Activated naive CD4-positive, alpha-beta T cell treated with anti-CD3 and anti-CD28 coated beads for 36 hours (primary cell): Measurements from ENCODE around the gene DNM2. TPM values are rescaled to one million over a fixed set of nuclear protein-coding genes. Genes with fewer than 3 reads are reported as not detected.

Experiments used
- CTCF ChIA-PET: fragments of 350-600 bp; sonication (Branson Sonifier 250); formaldehyde crosslinking; loops from one replicate; lab custom pipeline; 2021; ENCODE audit warnings: antibody characterized with exemption; lab: Charles Lee
- DNase-seq: peaks from one replicate; pipeline ENCODE4 v3.0.0-alpha.2; 2020
- H3K27ac Mint-ChIP-seq: one replicate; pipeline ENCODE4 v1.8.0; 2021; ENCODE audit warnings: mild to moderate bottlenecking, mixed read lengths
- H3K27me3 Mint-ChIP-seq: one replicate; pipeline ENCODE4 v1.8.0; 2021; ENCODE audit warnings: low read depth, mixed read lengths
- H3K36me3 Mint-ChIP-seq: one replicate; pipeline ENCODE4 v1.8.0; 2021; ENCODE audit warnings: low read depth, mixed read lengths
- H3K4me1 Mint-ChIP-seq: one replicate; pipeline ENCODE4 v1.8.0; 2021; ENCODE audit warnings: low read depth, mixed read lengths
- H3K4me3 Mint-ChIP-seq: one replicate; pipeline ENCODE4 v1.8.0; 2021; ENCODE audit warnings: mild to moderate bottlenecking, moderate library complexity, mixed read lengths
- H3K9me3 Mint-ChIP-seq: one replicate; pipeline ENCODE4 v1.8.0; 2021; ENCODE audit warnings: mixed read lengths
- intact Hi-C: fragments of 100-400 bp; cut with micrococcal nuclease; formaldehyde crosslinking; loops from one replicate; pipeline ENCODE4 v1.15.1; 2023
- total RNA-seq, 2 experiments: library from RNA; stranded (reverse); gene quantifications; one replicate each; pipeline ENCODE4 v1.2.3, GENCODE V29; 2021

Gene DNM2
- total RNA-seq, 2 experiments from 2014 or later = 144 to 148 TPM

DNA sequence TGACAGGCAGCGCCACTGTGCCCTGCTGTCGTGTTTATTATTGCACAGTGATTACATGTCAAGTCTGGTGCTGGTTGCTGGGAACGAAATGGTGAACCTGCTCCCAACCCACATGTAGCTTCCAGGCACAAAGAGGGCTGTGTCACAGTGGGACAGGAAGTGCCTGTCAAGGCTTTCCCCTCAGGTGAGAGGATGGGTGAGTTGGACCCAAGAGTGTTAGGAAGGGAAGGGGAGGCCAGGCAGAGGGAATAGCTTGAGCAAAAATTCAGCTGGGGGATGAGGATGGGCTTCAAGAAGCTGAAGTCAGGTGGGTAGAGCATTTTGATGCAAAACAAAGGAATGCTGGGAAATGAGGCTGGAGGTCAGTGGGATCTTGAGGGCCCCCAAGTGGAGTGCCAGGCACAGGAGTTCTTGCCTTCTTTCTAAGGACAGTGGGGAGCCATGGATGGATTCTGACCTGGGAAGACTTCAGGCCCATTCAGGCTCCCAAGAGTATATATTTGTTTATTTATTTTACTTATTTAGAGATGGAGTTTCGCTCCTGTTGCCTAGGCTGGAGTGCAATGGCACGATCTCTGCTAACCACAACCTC is 25.1 kb upstream of the DNM2 start:
- Mint-ChIP-seq H3K4me1 (peaks cover 17% of the 10 kb centered on the region), H3K9me3 (no peaks in the 10 kb centered on the region), H3K27me3 (peaks cover 8% of the 10 kb centered on the region), H3K4me3 (no peak overlapping the region), H3K27ac (no peak overlapping the region), H3K36me3 (peaks cover 22% of the 10 kb centered on the region)
- CTCF ChIA-PET = interaction anchor here (0.9 to 1.2 kb wide), 5 partner anchors 12 to 182 kb away, joined by 3 to 4 read pairs (median 3); no protein-coding TSS in a partner anchor
- intact Hi-C loops = no loop called here
- DNase-seq = no peak

DNA sequence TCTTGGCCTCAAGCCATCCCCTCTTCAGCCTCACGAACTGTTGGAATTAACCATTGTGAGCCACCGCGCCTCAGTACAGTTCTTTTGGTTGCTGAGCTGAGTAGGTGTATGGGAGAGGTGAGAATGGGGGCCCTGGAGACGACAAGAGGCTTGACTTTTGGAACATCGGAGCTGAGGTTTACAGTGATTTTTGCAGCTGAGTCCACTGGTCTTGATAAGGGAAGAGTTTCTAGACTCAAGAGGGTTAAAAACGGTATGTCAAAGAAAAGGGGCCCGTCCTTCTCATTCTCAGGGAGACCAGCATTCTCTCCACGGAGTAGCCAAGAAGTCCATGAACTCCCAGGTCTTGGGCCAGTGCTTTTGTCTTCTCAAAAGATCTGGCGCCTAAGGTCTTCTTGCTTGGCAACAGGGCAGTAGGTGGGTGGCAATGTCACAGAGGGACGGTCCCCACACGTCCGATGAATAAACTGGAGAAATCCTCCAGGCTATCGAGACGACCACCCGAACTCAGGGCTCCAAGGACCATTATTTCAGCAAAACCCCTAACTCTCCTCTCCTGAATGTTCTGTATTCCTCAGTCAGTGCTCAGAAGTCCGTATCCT is 23.1 kb upstream of the DNM2 start:
- Mint-ChIP-seq H3K4me3 (no peak overlapping the region), H3K36me3 (peaks cover 14% of the 10 kb centered on the region), H3K9me3 (no peaks in the 10 kb centered on the region), H3K27ac (no peak overlapping the region), H3K4me1 (peaks cover 17% of the 10 kb centered on the region), H3K27me3 (peaks cover 8% of the 10 kb centered on the region)
- intact Hi-C loops = loop anchor here (1.0 to 5.0 kb wide), 3 partner anchors 22 to 293 kb away; partner anchors contain the start of genes CDC37, CDKN2D and KRI1
- CTCF ChIA-PET = interaction anchor here (0.5 to 3.3 kb wide), 7 partner anchors 20 to 496 kb away, joined by 3 to 17 read pairs (median 4); no protein-coding TSS in a partner anchor
- no peak for DNase-seq

DNA sequence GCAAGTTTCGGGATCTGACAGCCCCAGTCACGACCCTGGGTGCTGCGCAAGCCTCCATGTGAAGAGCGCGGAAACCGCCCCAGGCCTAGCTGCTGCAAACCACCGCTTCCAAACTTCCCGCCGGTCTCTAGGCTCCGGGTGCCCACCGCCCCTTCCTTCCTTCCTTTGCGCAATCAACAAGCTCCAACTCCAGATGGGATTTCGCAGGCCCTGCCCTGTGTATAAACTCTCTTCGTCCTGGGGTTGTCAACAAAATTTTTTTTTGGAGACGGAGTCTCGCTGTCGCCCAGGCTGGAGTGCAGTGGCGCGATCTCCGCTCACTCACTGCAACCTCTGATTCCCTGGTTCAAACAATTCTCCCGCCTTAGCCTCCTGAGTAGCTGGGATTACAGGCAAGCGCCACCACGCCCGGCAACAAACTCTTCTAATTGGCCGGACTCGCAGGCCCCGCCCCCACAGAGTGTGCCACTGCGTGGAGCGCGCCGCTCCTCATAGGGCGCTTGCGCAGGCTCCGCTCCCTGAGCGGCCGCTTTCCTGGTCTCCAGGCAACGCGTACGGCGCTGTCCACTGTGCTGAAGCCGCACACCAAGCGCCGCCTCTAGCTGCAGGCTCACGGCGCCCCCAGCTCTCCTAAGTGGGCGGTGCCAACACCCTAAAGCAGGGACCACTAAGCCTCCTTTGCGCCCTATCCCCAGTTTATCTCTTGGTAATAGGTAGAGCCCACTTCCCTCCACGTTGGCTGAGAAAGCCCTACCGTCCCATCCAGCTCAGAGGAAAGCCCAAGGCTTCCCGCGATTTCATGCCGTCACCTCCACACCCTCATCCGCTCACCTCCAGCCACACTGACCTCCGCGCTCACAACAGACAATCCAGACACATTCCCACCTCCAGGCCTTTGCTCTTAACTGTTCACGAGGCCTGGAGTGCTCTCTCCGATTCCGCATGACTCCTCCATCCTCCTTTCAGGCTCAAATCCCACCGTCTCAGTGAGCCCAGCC is 22.2 kb upstream of the DNM2 start:
- CTCF ChIA-PET = interaction anchor here (0.5 to 8.0 kb wide), 10 partner anchors 38 to 496 kb away, joined by 3 to 78 read pairs (median 4); no protein-coding TSS in a partner anchor
- H3K9me3 Mint-ChIP-seq = no peaks in the 10 kb centered on the region
- peak overlapping the region; percentile 68 for H3K4me3 Mint-ChIP-seq
- no peak overlapping the region for H3K27ac Mint-ChIP-seq
- DNase-seq = peak; percentile 92
- H3K4me1 Mint-ChIP-seq = peaks cover 17% of the 10 kb centered on the region
- peaks cover 6% of the 10 kb centered on the region for H3K36me3 Mint-ChIP-seq
- peaks cover 8% of the 10 kb centered on the region for H3K27me3 Mint-ChIP-seq
- intact Hi-C loops = loop anchor here (1.0 to 5.0 kb wide), 3 partner anchors 22 to 293 kb away; partner anchors contain the start of genes CDC37, CDKN2D and KRI1

DNA sequence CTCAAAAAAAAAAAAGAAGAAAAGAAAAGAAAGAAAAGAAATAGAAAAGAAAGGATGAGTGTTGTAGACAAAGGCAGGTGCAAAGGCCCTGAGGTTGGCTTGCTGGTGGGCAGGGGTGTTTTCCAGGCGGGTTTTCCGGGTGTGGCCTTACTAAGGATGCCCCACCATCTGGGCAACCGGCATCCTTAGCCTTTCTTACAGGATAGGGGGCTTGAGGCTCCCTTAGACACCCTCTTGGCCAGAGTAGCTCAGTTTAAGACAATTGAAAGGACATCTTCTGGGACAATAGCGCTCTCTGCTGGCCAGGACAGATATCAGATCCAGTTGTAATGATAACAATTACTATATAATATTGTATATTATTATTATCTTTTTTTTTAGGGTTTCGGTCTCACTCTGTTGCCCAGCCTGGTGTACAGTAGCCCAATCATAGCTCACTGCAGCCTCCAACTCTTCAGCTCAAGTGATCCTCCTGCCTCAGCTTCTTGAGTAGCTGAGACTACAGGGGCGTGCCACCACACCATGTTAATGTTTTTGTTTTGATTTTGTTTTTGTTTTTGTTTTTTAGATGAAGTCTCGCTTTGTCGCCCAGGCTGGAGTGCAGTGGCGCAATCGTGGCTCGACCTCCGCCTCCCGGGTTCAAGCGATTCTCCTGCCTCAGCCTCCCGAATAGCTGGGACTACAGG is 18.1 kb upstream of the DNM2 start:
- Mint-ChIP-seq H3K36me3 (no peaks in the 10 kb centered on the region), H3K27me3 (peaks cover 8% of the 10 kb centered on the region), H3K4me3 (no peak overlapping the region), H3K27ac (no peak overlapping the region), H3K9me3 (no peaks in the 10 kb centered on the region), H3K4me1 (peaks cover 26% of the 10 kb centered on the region)
- intact Hi-C loops = loop anchor here (1.0 to 5.0 kb wide), 5 partner anchors 55 to 297 kb away; partner anchors contain the start of genes CDC37, CDKN2D, KEAP1 and KRI1
- DNase-seq = peak; percentile 89
- CTCF ChIA-PET = interaction anchor here (0.5 to 8.0 kb wide), 36 partner anchors 9 to 227 kb away, joined by 3 to 147 read pairs (median 4); no protein-coding TSS in a partner anchor

DNA sequence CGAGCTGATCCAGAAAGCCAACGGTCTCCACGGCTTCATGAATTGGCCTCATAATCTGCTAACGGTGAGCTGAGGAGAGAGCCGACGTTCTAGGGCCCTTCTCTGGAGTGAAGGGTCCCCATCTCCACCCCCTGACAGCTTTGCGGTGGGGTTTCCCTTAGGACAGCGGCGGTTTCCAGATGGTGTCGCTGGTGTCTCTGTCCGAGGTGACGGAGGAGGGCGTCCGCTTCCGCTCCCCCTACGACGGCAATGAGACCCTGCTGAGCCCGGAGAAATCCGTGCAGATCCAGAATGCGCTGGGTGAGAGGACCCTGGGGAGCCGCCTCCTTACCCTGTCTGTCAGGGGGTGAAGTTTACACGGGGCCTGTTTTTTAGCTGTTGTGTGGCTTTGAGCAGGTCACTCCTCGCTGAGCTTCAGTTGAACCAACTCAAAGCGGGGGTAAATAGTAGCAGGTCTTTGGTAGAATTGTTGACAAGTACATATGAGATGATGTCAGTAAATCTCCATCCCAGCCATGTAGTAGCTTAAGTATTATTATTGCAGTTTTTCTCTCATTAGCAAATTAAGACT is 15.8 kb upstream of the DNM2 start:
- Mint-ChIP-seq H3K27me3 (peaks cover 6% of the 10 kb centered on the region), H3K27ac (peak overlapping the region; percentile 68), H3K9me3 (no peaks in the 10 kb centered on the region), H3K4me1 (peaks cover 11% of the 10 kb centered on the region), H3K36me3 (peaks cover 6% of the 10 kb centered on the region), H3K4me3 (peak overlapping the region; percentile 83)
- DNase-seq = peak; percentile 48
- intact Hi-C loops = loop anchor here (1.0 to 2.0 kb wide), 3 partner anchors 49 to 199 kb away; partner anchors contain the start of gene KEAP1
- CTCF ChIA-PET = interaction anchor here (0.6 to 8.0 kb wide), 12 partner anchors 12 to 290 kb away, joined by 3 to 147 read pairs (median 5); partner anchors contain the start of gene DNM2

DNA sequence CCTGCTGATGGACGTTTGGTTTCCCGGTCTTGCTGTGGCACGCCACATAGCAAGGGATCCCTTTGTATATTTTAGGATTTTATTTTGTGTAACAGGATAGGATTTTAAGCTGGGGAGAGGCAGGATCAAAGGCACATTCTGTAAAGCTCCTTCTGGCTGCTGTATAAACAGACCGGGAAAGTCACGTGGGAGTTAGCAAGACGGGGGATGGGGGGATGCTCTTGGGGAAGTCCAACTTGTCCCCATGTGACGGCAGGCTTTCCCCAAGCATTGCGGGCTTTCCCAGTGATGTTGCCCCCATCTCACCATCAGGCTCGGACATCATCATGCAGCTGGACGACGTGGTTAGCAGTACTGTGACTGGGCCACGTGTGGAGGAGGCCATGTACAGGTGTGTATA is 10.9 kb upstream of the DNM2 start:
- intact Hi-C loops = no loop called here
- CTCF ChIA-PET = interaction anchor here (1.3 kb wide), 1 partner anchor 11 kb away, joined by 5 read pairs; the partner anchor contains the start of gene DNM2
- H3K36me3 Mint-ChIP-seq = peaks cover 19% of the 10 kb centered on the region
- H3K9me3 Mint-ChIP-seq = no peaks in the 10 kb centered on the region
- no peak for DNase-seq
- H3K4me1 Mint-ChIP-seq = peaks cover 4% of the 10 kb centered on the region
- H3K27ac Mint-ChIP-seq = no peak overlapping the region
- H3K27me3 Mint-ChIP-seq = no peaks in the 10 kb centered on the region
- H3K4me3 Mint-ChIP-seq = no peak overlapping the region

DNA sequence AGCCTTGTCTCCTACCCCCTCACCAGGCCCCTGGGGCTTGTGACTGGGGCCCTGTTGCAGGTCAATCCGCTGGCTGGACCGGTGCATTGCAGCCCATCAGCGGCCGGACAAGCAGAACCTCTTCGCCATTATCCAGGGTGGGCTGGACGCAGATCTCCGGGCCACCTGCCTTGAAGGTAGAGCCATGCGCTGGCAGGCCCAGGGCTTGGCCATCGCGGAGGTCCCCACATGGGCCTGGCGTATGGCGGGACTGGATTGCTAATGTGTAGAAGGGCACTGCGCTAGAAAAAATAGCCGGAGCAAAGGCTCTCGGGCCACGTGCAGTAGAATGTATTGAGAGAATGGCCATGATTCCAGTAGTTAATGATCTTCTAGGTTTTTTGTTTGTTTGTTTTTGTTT is 10.4 kb upstream of the DNM2 start:
- H3K4me1 Mint-ChIP-seq = no peaks in the 10 kb centered on the region
- no peaks in the 10 kb centered on the region for H3K27me3 Mint-ChIP-seq
- CTCF ChIA-PET = interaction anchor here (1.3 kb wide), 1 partner anchor 10 kb away, joined by 5 read pairs; the partner anchor contains the start of gene DNM2
- no peak overlapping the region for H3K27ac Mint-ChIP-seq
- H3K4me3 Mint-ChIP-seq = no peak overlapping the region
- H3K9me3 Mint-ChIP-seq = no peaks in the 10 kb centered on the region
- DNase-seq = no peak
- peaks cover 21% of the 10 kb centered on the region for H3K36me3 Mint-ChIP-seq
- intact Hi-C loops = no loop called here

DNA sequence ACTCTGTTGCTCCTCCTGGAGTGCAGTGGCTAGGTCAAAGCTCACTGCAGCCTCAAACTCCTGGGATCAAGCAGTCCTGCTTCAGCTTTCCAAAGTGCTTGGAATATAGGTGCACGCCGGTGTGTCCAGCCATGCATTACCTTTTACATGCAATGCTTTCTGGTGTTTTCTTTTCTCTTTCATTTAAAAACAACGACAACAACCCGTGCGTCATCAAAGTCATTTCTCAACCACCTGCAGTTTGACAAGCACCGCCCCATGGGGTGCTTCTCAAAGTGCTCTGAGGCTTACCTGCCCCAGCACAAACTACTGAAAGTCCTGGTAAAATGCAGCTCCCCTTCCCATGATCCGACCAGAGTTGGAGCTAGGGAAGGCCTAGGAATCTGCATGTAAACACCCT is 9.6 kb upstream of the DNM2 start:
- Mint-ChIP-seq H3K4me1 (no peaks in the 10 kb centered on the region), H3K4me3 (no peak overlapping the region), H3K27me3 (no peaks in the 10 kb centered on the region), H3K36me3 (peaks cover 21% of the 10 kb centered on the region), H3K27ac (no peak overlapping the region), H3K9me3 (no peaks in the 10 kb centered on the region)
- CTCF ChIA-PET = interaction anchor here (1.1 to 1.4 kb wide), 2 partner anchors 9 to 52 kb away, joined by 3 read pairs; no protein-coding TSS in a partner anchor
- intact Hi-C loops = no loop called here
- DNase-seq = no peak

DNA sequence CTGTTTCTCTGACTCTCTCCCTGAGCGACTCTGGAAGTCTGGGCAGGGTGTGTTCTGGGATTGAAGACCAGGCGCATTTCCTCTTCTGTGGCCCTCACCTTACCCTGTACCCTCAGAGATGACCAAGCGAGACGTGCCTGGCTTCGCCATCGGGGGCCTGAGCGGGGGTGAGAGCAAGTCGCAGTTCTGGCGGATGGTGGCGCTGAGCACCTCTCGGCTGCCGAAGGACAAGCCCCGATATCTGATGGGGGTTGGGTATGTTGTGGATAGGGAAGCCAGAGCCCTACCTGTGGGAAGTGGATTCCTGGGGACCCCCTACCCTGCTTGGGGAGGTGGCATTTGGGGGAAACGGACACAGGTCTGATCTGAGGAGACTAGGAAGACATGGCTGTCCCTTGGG is 5.8 kb upstream of the DNM2 start:
- Mint-ChIP-seq H3K4me1 (peaks cover under 1% of the 10 kb centered on the region), H3K4me3 (no peak overlapping the region), H3K27me3 (no peaks in the 10 kb centered on the region), H3K27ac (no peak overlapping the region), H3K36me3 (peaks cover 20% of the 10 kb centered on the region), H3K9me3 (no peaks in the 10 kb centered on the region)
- DNase-seq = no peak
- intact Hi-C loops = no loop called here
- CTCF ChIA-PET = no interaction called here

DNA sequence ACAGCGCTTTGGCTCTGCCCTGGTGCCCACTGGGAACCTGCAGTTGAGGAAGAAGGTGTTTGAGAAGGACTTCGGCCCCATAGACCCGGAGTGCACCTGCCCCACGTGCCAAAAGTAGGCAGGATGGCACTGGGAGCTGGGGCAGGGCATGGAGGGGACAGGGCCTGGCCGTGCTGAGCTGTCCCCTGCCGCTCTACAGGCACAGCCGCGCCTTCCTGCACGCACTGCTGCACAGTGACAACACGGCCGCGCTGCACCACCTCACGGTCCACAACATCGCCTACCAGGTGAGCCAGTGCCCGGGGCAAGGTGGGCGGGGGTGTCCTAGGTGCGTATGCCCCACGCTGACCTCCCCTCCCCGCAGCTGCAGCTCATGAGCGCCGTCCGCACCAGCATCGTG is 5.1 kb upstream of the DNM2 start:
- CTCF ChIA-PET = interaction anchor here (1.0 to 6.6 kb wide), 3 partner anchors 11 to 151 kb away, joined by 4 to 99 read pairs (median 5); no protein-coding TSS in a partner anchor
- peaks cover 18% of the 10 kb centered on the region for H3K36me3 Mint-ChIP-seq
- intact Hi-C loops = no loop called here

DNA sequence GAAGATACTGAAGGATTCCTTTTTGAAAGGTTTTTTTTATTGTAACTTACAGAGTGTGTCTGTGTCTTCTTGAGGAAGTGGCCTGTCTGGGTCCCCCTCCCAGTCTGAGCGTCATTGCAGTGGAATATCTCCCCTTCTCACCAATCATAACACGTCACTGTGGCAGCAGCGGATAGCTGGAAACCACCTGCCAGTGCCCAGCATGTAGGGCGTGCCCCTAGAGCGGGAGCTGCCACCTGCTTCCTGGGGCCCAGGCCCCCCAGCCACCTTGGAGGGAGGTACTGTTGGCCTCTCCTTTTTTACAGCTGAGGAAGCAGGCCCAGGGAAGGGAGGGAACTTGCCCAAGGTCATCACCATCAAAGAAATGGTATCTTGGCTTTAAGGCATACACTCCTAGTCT is 4.6 kb upstream of the DNM2 start:
- H3K9me3 Mint-ChIP-seq = no peaks in the 10 kb centered on the region
- H3K27me3 Mint-ChIP-seq = no peaks in the 10 kb centered on the region
- intact Hi-C loops = no loop called here
- CTCF ChIA-PET = interaction anchor here (1.0 to 6.6 kb wide), 3 partner anchors 11 to 151 kb away, joined by 4 to 99 read pairs (median 5); no protein-coding TSS in a partner anchor
- H3K4me1 Mint-ChIP-seq = peaks cover 4% of the 10 kb centered on the region
- no peak overlapping the region for H3K4me3 Mint-ChIP-seq
- peaks cover 18% of the 10 kb centered on the region for H3K36me3 Mint-ChIP-seq
- H3K27ac Mint-ChIP-seq = peak overlapping the region; percentile 11
- peak; percentile 48 for DNase-seq

More for the DNA sequence above, 5.1 kb upstream of the DNM2 start:
- Mint-ChIP-seq H3K27ac (no peak overlapping the region), H3K27me3 (no peaks in the 10 kb centered on the region), H3K9me3 (no peaks in the 10 kb centered on the region), H3K4me3 (no peak overlapping the region), H3K4me1 (peaks cover 4% of the 10 kb centered on the region)
- DNase-seq = no peak
